NOMO-1 (cell line): Measurements from ENCODE around the gene IDH1.
"Not testable (repeated sequence)": the region's sequence is repeated elsewhere in the genome, so short reads cannot be mapped to it uniquely, and the experiment has no call there.

ENCODE experiments used
- DNase-seq, 2 experiments: peaks; one replicate each; lab custom pipeline; 2025; ENCODE audit not compliant: unreplicated experiment in 2 of 2; lab: John Stamatoyannopoulos, UW

IDH1 gene

DNA sequence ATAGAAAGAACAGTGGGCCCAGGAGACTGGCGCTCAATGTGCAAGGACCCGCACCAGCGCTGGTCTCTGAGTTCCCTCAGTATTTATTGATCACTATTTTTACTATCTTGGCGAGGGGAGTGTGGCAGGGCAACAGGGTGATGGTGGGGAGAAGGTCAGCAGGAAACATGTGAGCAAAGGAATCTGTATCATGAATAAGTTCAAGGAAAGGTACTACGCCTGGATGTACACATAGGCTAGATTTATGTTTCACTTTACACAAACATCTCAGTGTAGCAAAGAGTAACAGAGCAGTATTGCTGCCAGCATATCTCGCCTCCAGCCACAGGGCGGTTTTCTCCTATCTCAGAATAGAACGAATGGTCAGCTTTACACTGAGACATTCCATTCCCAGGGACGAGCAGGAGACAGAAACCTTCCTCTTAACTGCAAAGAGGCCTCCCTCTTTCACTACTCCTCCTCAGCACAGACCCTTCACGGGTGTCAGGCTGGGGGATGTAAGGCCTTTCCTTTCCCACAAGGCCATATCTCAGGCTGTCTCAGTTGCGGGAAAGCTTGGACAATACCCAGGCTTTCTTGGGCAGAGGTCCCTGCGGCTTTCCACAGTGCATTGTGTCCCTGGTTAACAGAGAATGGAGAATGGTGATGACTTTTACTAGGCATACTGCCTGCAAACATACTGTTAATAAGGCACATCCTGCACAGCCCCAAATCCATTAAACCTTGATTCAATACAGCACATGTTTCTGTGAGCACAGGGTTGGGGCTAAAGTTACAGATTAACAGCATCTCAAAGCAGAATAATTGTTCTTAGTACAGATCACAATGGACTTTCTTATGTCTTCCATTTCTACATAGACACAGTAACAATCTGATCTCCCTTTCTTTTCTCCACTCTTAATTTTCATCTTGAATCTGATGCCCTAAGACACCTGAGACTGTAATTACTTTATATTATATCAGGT is 2.3 kb upstream of the IDH1 start:
- DNase-seq: not testable (repeated sequence)

DNA sequence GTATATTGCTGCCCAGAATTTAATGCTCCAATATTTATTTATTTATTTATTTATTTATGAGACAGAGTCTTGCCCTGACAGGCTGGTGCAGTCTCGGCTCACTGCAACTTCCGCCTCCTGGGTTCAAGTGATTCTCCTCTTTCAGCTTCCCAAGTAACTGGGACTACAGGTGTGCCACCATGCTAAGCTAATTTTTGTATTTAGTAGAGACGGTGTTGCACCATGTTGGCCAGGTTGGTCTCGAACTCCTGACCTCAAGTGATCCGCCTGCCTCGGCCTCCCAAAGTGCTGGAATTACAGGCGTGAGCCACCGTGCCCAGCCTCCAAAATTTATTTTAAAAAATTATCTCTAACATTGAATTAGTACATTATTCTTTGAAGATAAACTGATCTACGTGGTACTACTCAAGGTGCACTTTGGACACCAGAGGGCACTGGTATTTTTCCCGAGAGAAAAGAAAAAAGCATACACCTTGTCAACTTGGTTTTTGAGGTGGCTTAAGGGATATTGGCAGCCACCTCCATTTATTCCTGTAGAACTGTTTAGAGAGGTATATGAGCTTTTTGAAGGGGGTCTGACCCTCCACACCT is 1.4 kb upstream of the IDH1 start:
- no peak for DNase-seq

DNA sequence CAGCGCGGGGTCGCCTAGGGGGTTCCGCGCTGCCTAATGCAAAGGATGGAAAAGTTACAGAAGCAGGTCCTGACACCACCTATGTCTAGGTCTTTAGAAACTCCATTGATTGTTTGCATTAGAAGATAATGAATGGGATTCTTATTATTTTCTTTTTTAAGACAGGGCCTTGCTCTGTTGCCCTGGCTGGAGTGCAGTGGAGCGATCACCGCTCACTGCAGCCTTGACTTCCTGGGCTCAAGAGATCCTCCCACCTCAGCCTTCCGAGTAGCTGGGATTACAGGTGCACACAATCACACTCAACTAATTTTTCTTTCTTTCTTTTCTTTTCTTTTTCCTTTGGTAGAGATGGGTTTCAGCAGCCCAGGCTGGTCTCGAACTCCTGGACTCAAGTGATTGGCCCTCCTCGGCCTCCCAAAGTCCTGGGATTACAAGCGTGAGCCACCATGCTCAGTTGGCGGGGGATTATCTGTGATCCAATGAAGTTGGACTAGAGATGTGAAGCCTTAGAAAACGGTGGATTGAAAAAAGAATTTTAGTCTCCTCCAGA is 761 bp upstream of the IDH1 start:
- no peak for DNase-seq

DNA sequence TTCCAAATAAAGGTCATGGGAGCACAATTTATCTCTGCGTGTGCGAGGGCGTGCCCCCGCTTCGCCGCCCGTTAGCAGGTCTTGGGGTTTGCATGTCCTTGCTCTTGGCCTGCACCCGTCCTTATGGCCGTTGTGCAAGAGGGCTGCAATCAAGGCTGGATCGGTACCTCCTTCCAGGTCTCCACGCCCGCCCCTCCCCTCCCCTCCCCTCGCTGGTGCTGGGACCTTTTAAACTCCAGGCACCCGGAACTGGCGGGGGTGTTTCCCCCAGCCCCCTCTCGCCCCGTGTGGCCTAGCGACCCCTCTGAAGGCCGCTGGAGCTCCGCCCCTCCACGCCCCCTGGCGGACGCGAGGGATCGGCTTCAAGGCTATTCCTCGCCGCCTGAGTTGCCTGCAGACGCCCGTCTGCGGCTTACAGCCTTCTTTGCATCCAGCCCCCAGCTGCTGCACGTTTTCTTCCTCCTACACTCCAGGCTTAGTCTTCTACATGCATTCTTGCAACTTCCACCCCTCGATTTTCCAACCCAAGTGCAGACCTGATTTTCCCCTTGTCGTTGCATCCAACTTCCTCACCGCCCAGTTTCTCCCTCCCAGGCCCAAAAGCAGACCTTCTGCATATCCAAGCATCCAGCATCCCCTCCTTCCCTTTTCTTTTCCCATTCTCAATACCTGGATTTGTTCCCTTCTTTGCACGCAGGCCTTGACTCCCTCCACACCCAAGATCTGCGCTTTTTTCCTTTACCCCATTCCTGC is 577 bp downstream of the IDH1 start:
- DNase-seq: peak; percentile 83 to 91

DNA sequence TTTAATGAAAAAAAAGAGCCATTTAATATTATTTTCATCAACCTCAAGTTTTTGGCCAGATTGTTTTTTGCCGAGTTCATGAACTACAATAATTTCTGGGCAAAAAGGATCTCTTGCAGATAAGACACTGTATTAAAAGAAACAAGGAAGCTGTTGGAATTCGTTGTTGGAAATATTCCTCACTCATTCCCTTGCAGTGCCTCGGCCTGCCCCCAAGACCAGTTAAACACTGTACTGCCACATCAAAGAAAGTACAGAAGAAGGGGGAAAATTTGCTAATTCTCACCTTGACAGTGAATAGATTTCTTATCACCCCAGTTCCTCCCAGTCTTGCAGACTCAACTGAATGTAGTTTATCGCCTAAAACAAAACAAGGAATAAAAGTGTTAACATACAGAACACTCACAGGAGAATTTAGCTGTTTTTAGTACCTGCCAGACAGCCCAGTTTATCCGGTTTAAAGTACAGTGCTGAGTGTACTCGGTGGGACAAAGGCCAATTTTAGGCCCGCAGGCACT is 1.2 kb downstream of the IDH1 start:
- DNase-seq: no peak

DNA sequence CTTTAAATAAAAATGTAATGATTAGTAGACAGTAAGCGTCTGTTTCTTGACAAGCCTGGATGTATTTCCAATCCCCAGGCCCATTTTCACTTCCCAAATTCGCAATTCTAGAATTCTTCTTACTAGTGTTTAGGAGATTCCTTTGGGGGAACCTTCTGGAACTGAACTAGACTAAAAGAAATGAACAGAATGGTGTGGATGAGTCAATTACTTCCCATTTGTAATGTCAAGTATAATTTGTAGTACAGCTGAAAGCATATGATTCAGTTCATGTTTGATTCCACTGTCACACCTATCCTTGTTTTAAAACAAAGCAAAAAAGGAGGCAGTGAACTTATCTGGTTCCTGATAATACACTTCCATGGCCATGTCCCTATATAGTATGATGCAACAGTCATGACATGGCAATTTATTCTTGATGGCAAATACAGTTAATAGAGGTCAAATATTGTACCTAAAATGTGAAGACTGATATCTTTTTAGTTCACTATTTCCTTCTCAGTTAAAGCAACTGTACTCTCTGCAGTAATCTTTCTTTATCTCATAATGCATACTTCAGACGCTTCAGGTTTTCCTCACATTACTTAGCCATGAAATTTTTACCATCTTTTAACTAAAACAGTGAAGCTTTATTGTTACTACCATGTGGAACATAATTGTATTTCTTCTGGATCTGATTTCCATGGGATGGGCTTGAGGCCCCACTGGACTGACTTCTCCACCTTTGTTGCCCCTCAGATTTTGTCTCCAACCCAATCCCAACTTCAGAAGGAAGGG is 2.0 kb downstream of the IDH1 start:
- peak in 1 of 2 experiments; percentile 30 for DNase-seq

DNA sequence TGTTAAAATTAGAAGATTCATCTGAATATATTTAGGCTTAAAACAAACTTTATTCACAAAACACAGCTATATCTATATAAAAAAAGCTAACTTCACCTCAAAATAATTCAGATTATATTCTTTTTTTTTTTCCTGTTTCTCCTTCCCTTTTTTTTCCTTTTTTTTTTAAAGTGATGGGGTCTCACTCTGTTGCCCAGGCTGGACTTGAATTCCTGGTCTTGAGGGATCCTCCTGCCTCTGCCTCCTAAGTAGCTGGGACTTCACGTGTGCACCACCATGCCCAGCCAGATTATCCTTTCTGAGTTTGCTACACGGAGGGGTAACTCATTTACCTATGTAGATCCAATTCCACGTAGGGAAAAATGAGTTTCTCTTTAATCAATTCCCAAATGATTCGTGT is 3.8 kb downstream of the IDH1 start:
- DNase-seq: no peak

DNA sequence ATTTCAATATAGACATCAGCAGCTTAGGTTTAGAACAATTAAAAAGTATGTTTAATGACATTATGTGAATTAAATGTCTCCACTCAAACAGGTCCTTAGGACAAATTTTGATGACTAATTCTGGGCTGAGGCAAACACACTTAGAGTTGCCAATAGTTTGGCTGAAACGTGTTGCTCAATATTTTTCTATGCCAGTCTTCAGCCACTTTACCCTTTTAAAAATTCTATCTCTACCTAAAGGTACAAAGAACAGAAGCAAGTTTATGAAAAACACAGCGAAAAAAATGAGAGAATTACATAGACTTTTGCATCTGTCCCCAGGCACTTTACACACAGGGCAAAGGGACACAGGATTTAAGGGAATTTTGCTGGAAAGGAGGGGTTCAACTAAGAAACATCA is 4.5 kb downstream of the IDH1 start:
- DNase-seq: peak; percentile 58 to 79

DNA sequence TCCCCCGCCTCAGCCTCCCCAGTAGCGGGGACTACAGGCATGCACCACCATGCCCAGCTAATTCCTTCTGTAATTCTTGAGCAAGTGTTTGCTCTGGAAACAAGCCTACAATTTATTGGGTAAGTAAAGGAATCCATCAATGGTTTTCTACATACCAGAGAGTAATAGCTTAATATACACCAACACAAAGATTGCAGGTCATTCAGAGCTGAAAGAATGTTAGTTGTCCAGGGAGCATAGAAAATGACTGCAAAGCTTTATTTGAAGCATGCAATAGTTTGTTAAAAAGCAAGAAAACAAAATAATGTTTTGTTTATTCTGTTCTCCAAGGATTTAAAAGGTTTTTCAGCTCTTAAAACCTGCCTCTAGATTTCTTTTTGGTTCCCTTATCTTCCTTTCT is 5.6 kb downstream of the IDH1 start:
- no peak for DNase-seq

DNA sequence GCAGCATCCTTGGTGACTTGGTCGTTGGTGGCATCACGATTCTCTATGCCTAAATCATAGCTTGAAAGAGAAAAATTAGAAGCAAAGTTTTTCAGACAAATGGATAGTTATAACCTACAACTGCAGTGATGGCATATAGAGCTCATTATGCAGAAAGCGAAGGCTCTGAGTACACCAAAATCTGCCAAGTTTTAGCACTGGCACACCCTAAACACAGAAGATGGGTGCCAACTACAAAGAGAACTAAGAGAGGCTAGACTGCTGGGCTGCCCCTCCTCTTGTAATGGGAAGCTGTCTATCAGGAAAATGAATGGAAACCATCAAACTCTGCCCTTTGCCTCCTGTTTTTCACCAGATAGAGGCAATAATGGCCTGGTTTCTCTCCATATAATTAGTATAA is 6.3 kb downstream of the IDH1 start:
- DNase-seq: no peak

DNA sequence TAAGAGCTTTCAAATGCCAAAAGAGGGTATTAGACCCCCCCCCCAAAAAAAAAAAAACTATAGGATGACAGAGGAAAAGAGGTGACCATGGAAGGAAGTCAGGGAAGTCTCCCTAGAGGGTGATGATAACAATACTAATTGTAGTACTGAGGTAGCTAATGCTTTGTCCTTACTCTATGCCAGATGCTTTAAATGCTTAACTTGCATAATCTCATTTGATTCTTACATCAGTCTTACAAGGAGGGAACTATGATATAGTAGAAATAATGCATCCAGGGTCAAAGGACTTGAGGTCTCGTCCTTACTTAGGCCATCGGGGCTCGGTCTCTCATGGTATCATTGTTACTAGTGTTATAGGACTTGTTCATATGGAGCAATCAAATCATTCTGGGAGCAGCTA is 9.1 kb downstream of the IDH1 start:
- DNase-seq: no peak

DNA sequence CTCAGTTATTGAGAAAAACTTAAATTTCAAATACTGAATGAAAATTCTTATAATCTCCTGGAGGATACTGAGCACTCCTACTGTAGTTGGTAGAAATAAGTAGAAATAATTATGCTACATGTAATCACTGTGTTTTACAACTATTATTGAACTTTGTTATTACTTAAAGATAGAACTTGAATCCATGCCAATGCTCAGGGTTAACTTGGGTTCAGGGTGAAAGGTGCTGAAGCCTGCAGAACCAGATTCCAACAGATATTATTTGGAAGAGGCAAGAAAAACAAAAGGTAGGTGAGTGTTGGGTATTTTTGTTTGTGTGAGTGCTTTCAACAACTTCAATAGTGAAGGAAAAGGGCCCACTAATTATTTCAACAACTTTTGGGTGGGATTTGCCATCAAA is 10.4 kb downstream of the IDH1 start:
- no peak for DNase-seq

DNA sequence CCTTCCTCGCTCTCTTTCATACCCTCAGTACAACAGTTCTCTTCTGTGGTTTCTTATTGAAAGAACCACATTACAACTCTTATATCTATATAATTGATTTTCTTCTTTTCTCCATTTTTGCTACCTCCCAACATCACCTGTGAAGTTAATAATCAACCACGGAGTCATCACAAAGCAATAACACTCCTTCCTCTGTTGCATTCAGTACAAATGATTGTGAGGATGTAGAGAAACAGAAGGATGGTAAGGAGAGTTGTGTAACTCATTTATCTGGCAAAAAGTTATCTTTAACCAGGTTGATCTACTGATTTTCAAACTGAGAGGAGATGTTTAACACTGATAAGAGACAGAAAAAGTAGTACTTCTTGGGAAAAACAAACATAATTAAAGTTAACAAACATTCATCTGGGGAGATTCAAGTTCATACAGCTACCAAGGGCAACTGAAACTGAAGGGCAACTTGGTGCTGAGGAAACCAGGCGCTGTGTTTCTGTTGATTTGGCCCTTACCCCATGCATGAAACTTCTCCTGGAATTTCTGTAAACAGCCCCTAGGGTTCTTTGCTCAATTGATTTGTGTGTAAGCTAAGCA is 14.2 kb downstream of the IDH1 start:
- DNase-seq: no peak

DNA sequence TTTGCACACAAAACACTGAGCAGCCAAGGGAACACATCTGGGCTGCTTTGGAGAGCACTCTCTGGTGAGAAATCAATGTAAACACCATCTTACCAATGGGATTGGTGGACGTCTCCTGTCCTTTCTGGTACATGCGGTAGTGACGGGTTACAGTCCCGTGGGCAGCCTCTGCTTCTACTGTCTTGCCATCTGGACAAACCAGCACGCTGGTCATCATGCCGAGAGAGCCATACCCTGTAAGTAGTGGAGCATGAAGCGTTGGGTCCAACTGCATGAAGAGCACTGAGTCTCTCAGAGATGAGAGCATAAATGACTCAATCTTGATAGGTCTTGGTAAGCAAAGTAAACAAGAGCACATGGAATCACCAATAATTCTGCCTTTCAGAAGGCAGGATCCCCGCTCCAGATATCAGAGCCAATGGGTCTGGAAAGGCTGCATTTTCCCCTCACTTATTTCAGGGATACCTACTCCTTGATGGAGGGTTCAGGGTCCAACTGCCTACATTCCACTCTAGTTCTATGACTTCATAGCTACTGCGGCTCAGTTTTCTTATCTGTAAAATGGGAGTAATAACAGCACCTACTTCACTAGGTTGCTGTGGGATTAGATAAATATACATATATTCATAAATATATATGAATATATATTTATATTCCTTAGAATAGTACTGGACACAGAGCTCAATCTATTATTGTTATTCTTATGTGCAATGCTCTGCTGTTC is 14.9 kb downstream of the IDH1 start:
- DNase-seq: no peak

DNA sequence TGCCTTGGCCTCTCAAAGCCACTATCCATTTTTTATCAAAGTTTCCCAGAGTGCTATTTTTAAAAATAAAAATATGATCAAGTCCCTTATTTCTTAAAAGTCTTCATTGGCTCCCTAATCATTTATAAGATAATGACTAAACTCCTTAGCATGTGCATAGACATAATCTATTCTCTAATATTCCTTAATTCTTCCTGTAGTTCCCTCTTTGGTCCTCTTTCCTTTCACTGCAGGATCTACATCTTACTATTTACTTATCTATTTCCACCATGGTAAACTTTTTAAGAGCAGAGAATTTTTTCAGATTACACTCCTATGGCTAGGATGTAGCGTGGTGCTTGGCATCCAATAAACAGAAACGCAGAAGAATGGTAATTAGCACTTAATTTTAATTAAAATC is 19.0 kb downstream of the IDH1 start:
- no peak for DNase-seq

DNA sequence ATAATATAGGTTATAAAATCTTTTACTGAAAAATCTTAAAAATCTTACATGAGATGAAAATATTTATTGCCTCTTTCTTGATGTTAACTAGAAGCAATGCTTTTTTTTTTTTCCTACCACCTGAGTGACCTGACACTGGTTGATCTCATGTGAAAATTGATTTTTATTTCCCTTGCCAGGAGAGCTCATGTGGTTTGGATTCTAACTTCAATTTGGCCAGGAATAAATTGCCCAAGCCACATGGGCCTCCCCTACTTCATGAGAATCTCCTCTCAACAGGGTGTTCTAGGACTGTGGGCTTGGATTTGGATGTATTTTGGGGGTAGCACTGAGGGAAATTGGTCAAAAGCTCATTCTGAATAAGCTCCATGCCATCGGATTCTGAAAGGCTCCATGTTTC is 20.1 kb downstream of the IDH1 start:
- no peak for DNase-seq

DNA sequence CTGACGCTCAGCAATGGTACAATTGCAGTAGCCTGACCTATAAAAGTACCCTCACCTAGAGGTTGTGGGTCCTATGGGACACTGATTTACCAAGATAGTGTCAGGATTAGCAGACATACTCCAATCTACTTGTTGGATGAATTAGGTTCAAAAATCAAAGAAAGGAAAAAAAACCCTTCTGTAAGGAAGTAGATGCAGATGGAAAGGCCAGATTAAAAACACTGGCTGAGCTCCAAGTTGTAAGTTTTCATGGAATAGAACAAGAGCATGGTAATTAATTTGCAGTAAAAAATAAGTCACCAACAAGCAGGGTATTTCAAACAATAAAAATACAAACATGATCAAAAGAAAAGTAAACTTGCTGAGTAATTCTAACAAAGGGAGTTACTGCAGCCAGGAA is 26.4 kb downstream of the IDH1 start:
- no peak for DNase-seq

DNA sequence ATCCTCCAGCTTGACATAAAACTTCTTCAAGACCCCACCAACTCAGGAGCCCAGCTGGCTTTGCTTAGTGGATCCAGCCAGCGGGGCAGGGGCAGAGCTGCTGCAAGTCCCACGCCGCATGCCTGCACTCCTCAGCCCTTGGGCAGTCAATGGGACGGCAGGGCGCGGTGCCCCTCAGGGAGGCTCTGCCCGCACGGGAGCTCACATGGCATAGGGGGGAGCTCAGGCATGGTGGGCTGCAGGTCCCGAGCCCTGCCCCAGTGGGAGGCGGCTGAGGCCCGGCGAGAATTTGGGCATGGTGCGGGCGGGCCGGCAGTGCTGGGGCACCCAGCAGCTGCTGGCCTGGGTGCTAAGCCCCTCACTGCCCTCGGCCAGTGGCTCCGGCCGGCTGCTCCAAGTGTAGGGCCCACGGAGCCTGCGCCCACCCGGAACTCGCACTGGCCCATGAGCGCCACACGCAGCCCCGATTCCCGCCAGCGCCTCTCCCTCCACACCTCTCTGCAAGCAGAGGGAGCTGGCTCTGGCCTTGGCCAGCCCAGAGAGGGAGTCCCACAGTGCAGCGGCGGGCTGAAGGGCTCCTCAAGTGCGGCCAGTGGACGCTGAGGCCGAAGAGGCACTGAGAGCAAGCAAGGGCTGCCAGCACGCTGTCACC is 27.2 kb downstream of the IDH1 start:
- DNase-seq: no peak

DNA sequence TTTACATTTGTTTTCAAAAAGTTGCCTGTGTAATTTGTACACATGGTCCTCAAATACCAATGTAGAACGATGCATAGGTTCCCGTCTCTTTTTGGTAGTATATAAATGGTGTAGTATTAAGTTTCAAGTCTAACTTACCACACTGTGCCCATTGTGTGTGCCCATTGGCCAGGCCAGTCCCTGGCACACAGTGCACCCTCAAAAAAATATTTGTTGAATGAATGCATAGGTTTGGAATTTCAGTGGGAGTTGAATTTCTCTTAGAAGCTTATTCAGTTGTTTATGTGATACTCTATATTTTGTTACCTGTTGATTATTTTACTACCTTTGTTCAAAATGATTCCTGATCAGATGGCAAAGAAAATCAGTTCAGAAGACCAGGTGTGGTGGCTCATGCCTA is 30.1 kb downstream of the IDH1 start:
- no peak for DNase-seq
